Measurements from ENCODE around the gene DLEC1.

Gene DLEC1

DNA sequence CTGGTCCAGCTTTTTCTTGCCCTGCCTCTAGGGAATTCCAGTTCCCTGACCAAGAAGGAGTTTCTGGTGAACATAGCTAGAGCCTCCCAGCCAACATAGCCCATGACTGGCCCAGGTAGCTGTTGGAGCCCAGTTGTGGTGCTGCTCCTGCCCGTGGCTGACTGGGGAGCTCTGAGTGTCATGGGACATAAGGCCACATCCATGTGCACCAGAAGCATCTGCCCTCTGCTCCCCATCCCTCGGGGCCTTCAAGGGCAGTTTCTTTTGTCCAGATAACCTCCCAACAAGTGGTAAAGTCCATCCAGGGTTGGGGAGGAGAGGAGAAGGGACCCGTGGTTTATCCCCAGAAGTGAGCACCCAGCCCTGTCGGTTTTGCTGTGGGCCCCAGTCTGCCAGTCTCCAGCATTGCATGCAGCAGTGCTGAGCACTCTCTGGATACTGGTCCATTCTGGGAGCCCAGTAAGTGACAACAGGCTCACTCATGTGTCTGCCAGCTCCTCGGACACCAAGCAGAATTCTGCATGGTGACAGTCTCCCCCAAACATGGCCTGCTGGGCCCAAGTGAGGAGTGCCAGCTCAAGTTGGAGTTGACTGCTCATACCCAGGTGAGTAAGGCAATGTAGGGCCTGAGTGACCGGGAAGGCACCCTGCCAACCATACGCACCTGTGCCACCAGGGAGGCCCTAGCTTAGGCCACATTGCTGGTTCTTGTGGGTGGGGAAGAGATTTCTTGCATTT is 69.1 kb downstream of the DLEC1 start:
- TF ChIP-seq CTCF (IDR thresholded peaks at IDR 0.05; ENCODE audit: insufficient read depth, low read length, poor library complexity, severe bottlenecking), result no peak
- DNase-seq (ENCODE audit: extremely low read depth, insufficient read length), result no peak
- H3K27me3 ChIP-seq (replicated peaks; ENCODE audit: control insufficient read depth, insufficient read depth, low read length), result no peaks in the 10 kb centered on the region; the same call in 1 of the 2 replicates
- no peaks in the 10 kb centered on the region for H3K36me3 ChIP-seq (ENCODE audit: control insufficient read depth, insufficient read depth, low read length)
- no peak overlapping the region for H3K4me3 ChIP-seq (replicated peaks; ENCODE audit: low read depth, low read length)

- no peaks in the 10 kb centered on the region; the same call in 1 of the 2 replicates for H3K27me3 ChIP-seq (replicated peaks; ENCODE audit: control insufficient read depth, insufficient read depth, low read length)
- no peak for TF ChIP-seq CTCF (IDR thresholded peaks at IDR 0.05; ENCODE audit: insufficient read depth, low read length, poor library complexity, severe bottlenecking)
- H3K4me3 ChIP-seq (replicated peaks; ENCODE audit: low read depth, low read length), result no peak overlapping the region
- H3K36me3 ChIP-seq (ENCODE audit: control insufficient read depth, insufficient read depth, low read length), result no peaks in the 10 kb centered on the region
- DNase-seq (ENCODE audit: extremely low read depth, insufficient read length), result no peak
Measured at GRCh38 chr3:38108649-38109579, 69.9 kb downstream of the DLEC1 start.

- DNase-seq (ENCODE audit: extremely low read depth, insufficient read length), result no peak
- no peak for TF ChIP-seq CTCF (IDR thresholded peaks at IDR 0.05; ENCODE audit: insufficient read depth, low read length, poor library complexity, severe bottlenecking)
- Histone ChIP-seq H3K4me3 (replicated peaks; ENCODE audit: low read depth, low read length) (no peak overlapping the region), H3K36me3 (ENCODE audit: control insufficient read depth, insufficient read depth, low read length) (no peaks in the 10 kb centered on the region), H3K27me3 (replicated peaks; ENCODE audit: control insufficient read depth, insufficient read depth, low read length) (no peaks in the 10 kb centered on the region; the same call in 1 of the 2 replicates)
Measured at GRCh38 chr3:38109580-38110313, 70.7 kb downstream of the DLEC1 start.

GRCh38 chr3:38110314-38111050 is 71.5 kb downstream of the DLEC1 start:
- no peak for DNase-seq (ENCODE audit: extremely low read depth, insufficient read length)
- Histone ChIP-seq H3K36me3 (ENCODE audit: control insufficient read depth, insufficient read depth, low read length) (no peaks in the 10 kb centered on the region), H3K27me3 (replicated peaks; ENCODE audit: control insufficient read depth, insufficient read depth, low read length) (no peaks in the 10 kb centered on the region; the same call in 1 of the 2 replicates), H3K4me3 (replicated peaks; ENCODE audit: low read depth, low read length) (no peak overlapping the region)
- no peak for TF ChIP-seq CTCF (IDR thresholded peaks at IDR 0.05; ENCODE audit: insufficient read depth, low read length, poor library complexity, severe bottlenecking)

DNA sequence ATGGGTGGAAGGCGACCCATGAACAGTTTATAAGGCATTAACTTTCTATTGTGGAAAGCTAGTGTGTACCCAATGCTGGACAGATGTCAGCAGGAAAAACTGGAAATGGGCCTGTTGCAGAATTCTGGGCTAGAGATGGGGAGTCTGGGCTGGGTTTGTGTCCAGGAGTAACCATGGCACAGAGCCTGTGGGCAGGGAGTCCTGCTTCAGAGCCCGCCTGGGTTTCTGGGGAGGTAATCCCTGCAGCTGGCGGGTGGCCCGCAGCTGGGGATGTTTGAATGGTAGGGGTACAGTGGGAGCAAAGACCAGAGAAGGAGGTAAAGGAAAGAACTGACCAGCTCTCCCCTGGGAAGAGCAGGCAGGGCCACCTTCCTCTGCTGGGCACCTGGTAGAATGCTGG is 72.2 kb downstream of the DLEC1 start:
- DNase-seq (ENCODE audit: extremely low read depth, insufficient read length), result no peak
- H3K36me3 ChIP-seq (ENCODE audit: control insufficient read depth, insufficient read depth, low read length), result no peaks in the 10 kb centered on the region
- TF ChIP-seq CTCF (IDR thresholded peaks at IDR 0.05; ENCODE audit: insufficient read depth, low read length, poor library complexity, severe bottlenecking), result no peak

More for the DNA sequence above, 72.2 kb downstream of the DLEC1 start:
- H3K4me3 ChIP-seq (replicated peaks; ENCODE audit: low read depth, low read length), result no peak overlapping the region
- H3K27me3 ChIP-seq (replicated peaks; ENCODE audit: control insufficient read depth, insufficient read depth, low read length), result no peaks in the 10 kb centered on the region; the same call in 1 of the 2 replicates
